ENCODE results near the gene SLC6A19. TPM values are rescaled to one million over a fixed set of nuclear protein-coding genes. Genes with fewer than 3 reads are reported as not detected.
"Not testable (repeated sequence)": the region's sequence is repeated elsewhere in the genome, so short reads cannot be mapped to it uniquely, and the experiment has no call there.

SLC6A19 gene
- total and polyA plus RNA-seq, 4 donors = 0.17 to 4.9 (median 0.91) TPM

DNA sequence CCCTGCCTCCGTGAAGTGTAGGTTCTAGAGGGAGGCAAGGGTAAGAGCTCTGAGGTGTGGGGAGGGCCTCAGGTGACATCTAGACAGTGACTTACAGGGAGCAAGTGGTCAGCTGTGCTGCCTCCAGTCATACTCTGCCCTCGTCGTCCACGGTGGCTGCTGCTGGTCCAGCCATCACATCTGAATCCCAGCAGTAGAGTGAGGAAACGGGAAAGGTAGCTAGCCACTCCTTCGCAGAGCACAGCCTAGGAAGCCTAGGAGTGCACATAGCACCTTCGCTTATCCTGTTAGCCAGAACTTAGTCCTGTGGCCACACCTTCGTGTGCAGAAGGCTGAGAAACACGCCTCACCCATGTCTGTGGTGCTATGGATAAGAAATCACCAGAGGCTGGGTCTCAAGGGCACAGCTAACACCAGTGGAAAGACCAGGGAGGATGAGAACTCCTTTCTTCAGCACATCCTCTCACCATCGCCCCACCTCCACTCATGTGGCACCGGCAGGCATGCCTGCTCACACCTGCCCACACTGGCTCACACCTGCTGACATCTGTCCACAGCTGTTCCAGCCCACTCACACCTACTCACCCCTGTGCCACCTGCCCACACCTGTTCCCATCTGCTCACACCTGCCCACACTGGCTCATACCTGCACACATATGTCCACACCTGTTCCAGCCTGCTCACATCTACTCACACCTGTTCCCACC is 44.5 kb upstream of the SLC6A19 start:
- TF ChIP-seq, protein P1, sequence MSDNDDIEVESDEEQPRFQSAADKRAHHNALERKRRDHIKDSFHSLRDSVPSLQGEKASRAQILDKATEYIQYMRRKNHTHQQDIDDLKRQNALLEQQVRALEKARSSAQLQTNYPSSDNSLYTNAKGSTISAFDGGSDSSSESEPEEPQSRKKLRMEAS (IDR thresholded peaks at IDR 0.05) = no peak
- no peak for TF ChIP-seq SP1 (IDR thresholded peaks at IDR 0.05)
- TF ChIP-seq, protein P2, sequence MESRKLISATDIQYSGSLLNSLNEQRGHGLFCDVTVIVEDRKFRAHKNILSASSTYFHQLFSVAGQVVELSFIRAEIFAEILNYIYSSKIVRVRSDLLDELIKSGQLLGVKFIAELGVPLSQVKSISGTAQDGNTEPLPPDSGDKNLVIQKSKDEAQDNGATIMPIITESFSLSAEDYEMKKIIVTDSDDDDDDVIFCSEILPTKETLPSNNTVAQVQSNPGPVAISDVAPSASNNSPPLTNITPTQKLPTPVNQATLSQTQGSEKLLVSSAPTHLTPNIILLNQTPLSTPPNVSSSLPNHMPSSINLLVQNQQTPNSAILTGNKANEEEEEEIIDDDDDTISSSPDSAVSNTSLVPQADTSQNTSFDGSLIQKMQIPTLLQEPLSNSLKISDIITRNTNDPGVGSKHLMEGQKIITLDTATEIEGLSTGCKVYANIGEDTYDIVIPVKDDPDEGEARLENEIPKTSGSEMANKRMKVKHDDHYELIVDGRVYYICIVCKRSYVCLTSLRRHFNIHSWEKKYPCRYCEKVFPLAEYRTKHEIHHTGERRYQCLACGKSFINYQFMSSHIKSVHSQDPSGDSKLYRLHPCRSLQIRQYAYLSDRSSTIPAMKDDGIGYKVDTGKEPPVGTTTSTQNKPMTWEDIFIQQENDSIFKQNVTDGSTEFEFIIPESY (IDR thresholded peaks at IDR 0.05) = no peak
- TF ChIP-seq EGR1 (IDR thresholded peaks at IDR 0.05; ENCODE audit: low read depth in 2 of 2) = no peak
- TF ChIP-seq TAF1 (conservative IDR thresholded peaks at IDR 0.05) = no peak
- TF ChIP-seq, protein P3, sequence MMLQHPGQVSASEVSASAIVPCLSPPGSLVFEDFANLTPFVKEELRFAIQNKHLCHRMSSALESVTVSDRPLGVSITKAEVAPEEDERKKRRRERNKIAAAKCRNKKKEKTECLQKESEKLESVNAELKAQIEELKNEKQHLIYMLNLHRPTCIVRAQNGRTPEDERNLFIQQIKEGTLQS (IDR thresholded peaks at IDR 0.05) = no peak
- no peak for TF ChIP-seq NR2F2 (IDR thresholded peaks at IDR 0.05)
- no peak for TF ChIP-seq HNF4G (IDR thresholded peaks at IDR 0.05)
- TF ChIP-seq, protein P4, sequence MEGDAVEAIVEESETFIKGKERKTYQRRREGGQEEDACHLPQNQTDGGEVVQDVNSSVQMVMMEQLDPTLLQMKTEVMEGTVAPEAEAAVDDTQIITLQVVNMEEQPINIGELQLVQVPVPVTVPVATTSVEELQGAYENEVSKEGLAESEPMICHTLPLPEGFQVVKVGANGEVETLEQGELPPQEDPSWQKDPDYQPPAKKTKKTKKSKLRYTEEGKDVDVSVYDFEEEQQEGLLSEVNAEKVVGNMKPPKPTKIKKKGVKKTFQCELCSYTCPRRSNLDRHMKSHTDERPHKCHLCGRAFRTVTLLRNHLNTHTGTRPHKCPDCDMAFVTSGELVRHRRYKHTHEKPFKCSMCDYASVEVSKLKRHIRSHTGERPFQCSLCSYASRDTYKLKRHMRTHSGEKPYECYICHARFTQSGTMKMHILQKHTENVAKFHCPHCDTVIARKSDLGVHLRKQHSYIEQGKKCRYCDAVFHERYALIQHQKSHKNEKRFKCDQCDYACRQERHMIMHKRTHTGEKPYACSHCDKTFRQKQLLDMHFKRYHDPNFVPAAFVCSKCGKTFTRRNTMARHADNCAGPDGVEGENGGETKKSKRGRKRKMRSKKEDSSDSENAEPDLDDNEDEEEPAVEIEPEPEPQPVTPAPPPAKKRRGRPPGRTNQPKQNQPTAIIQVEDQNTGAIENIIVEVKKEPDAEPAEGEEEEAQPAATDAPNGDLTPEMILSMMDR (IDR thresholded peaks at IDR 0.05; ENCODE audit: low read depth, low read length, missing input control) = no peak
- TF ChIP-seq FOXA1 (IDR thresholded peaks at IDR 0.05) = no peak
- TF ChIP-seq HNF4A (conservative IDR thresholded peaks at IDR 0.05) = no peak
- no peak for TF ChIP-seq FOXA2 (IDR thresholded peaks at IDR 0.05)
- TF ChIP-seq RXRA (IDR thresholded peaks at IDR 0.05) = no peak
- TF ChIP-seq RAD21 (IDR thresholded peaks at IDR 0.05) = no peak
- TF ChIP-seq, protein P5, sequence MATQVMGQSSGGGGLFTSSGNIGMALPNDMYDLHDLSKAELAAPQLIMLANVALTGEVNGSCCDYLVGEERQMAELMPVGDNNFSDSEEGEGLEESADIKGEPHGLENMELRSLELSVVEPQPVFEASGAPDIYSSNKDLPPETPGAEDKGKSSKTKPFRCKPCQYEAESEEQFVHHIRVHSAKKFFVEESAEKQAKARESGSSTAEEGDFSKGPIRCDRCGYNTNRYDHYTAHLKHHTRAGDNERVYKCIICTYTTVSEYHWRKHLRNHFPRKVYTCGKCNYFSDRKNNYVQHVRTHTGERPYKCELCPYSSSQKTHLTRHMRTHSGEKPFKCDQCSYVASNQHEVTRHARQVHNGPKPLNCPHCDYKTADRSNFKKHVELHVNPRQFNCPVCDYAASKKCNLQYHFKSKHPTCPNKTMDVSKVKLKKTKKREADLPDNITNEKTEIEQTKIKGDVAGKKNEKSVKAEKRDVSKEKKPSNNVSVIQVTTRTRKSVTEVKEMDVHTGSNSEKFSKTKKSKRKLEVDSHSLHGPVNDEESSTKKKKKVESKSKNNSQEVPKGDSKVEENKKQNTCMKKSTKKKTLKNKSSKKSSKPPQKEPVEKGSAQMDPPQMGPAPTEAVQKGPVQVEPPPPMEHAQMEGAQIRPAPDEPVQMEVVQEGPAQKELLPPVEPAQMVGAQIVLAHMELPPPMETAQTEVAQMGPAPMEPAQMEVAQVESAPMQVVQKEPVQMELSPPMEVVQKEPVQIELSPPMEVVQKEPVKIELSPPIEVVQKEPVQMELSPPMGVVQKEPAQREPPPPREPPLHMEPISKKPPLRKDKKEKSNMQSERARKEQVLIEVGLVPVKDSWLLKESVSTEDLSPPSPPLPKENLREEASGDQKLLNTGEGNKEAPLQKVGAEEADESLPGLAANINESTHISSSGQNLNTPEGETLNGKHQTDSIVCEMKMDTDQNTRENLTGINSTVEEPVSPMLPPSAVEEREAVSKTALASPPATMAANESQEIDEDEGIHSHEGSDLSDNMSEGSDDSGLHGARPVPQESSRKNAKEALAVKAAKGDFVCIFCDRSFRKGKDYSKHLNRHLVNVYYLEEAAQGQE (IDR thresholded peaks at IDR 0.05) = no peak
- no peak for TF ChIP-seq JUND (IDR thresholded peaks at IDR 0.05)
- no peak for TF ChIP-seq GABPA (IDR thresholded peaks at IDR 0.05 in 1 of 2, conservative IDR thresholded peaks at IDR 0.05 in 1 of 2)
- DNase-seq (ENCODE audit: low spot score) = no peak
- peaks cover 0 to 4% (median 0%) of the 10 kb centered on the region in 4 donors for H3K27me3 ChIP-seq (ENCODE audit: control insufficient read depth in 4 of 4, insufficient read depth in 4 of 4, low read length in 3 of 4)
- 93% methylated on average over 11 of the region's 11 CpGs for WGBS
- H3K4me3 ChIP-seq (ENCODE audit: low read depth in 1 of 3, low read length in 3 of 3) = no peak overlapping the region
- peaks cover 0 to 5% (median 1%) of the 10 kb centered on the region in 4 donors for H3K4me1 ChIP-seq (ENCODE audit: control insufficient read depth in 4 of 4, insufficient read depth in 4 of 4, low read length in 3 of 4)
- no peak overlapping the region for H3K27ac ChIP-seq (ENCODE audit: low read depth in 1 of 2, low read length in 2 of 2)
- no peaks in the 10 kb centered on the region for H3K9me3 ChIP-seq (ENCODE audit: control insufficient read depth in 4 of 4, low read length in 3 of 4)
- H3K36me3 ChIP-seq (ENCODE audit: control insufficient read depth in 4 of 4, insufficient read depth in 3 of 4, low read depth in 1 of 4, low read length in 3 of 4) = no peaks in the 10 kb centered on the region
- no peak overlapping the region for H3K9ac ChIP-seq (ENCODE audit: low read depth in 1 of 2, low read length in 2 of 2)

DNA sequence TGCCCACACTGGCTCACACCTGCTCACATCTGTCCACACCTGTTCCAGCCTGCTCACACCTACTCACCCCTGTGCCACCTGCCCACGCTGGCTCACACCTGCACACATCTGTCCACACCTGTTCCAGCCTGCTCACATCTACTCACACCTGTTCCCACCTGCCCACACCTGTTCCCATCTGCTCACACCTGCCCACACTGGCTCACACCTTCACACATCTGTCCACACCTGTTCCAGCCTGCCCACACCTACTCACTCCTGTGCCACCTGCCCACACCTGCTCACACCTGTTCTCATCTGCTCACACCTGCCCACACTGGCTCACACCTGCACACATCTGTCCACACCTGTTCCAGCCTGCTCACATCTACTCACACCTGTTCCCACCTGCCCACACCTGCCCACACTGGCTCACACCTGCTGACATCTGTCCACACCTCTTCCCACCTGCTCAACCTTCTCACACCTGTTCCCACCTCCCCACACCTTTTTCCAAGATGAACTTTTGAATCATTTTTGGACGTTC is 43.9 kb upstream of the SLC6A19 start:
- not testable (repeated sequence) for H3K27ac ChIP-seq (ENCODE audit: low read depth in 1 of 2, low read length in 2 of 2); H3K9me3 ChIP-seq (ENCODE audit: control insufficient read depth in 4 of 4, low read length in 3 of 4); H3K4me3 ChIP-seq (ENCODE audit: low read depth in 1 of 3, low read length in 3 of 3); H3K9ac ChIP-seq (ENCODE audit: low read depth in 1 of 2, low read length in 2 of 2); DNase-seq (ENCODE audit: low spot score); H3K4me1 ChIP-seq (ENCODE audit: control insufficient read depth in 4 of 4, insufficient read depth in 4 of 4, low read length in 3 of 4); H3K36me3 ChIP-seq (ENCODE audit: control insufficient read depth in 4 of 4, insufficient read depth in 3 of 4, low read depth in 1 of 4, low read length in 3 of 4); H3K27me3 ChIP-seq (ENCODE audit: control insufficient read depth in 4 of 4, insufficient read depth in 4 of 4, low read length in 3 of 4)
- WGBS = 75% methylated on average over 2 of the region's 2 CpGs
